ENCODE results near the gene TDO2.
"Not testable (repeated sequence)": the region's sequence is repeated elsewhere in the genome, so short reads cannot be mapped to it uniquely, and the experiment has no call there.

The TDO2 gene

GRCh38 chr4:155889946-155890345 is 13.6 kb upstream of the TDO2 start:
- no peak for TF ChIP-seq CTCF (conservative IDR thresholded peaks at IDR 0.05; ENCODE audit: low read length)
- H3K4me3 ChIP-seq (ENCODE audit: low read length) = no peak overlapping the region
- peak; percentile 53 for DNase-seq (ENCODE audit: low read depth)

GRCh38 chr4:155891058-155891457 is 12.4 kb upstream of the TDO2 start:
- peak; percentile 26 for DNase-seq (ENCODE audit: low read depth)
- no peak for TF ChIP-seq CTCF (conservative IDR thresholded peaks at IDR 0.05; ENCODE audit: low read length)
- no peak overlapping the region for H3K4me3 ChIP-seq (ENCODE audit: low read length)

GRCh38 chr4:155898371-155898770 is 5.1 kb upstream of the TDO2 start:
- H3K4me3 ChIP-seq (ENCODE audit: low read length); DNase-seq (ENCODE audit: low read depth): not testable (repeated sequence)

GRCh38 chr4:155899891-155900290 is 3.6 kb upstream of the TDO2 start:
- DNase-seq (ENCODE audit: low read depth) = no peak
- no peak for TF ChIP-seq CTCF (conservative IDR thresholded peaks at IDR 0.05; ENCODE audit: low read length)
- H3K4me3 ChIP-seq (ENCODE audit: low read length) = no peak overlapping the region

- no peak overlapping the region for H3K4me3 ChIP-seq (ENCODE audit: low read length)
- no peak for TF ChIP-seq CTCF (conservative IDR thresholded peaks at IDR 0.05; ENCODE audit: low read length)
- DNase-seq (ENCODE audit: low read depth) = peak; percentile 51
These were observed 3.1 kb upstream of the TDO2 start for GRCh38 chr4:155900381-155900780.

- H3K4me3 ChIP-seq (ENCODE audit: low read length) = no peak overlapping the region
- TF ChIP-seq CTCF (conservative IDR thresholded peaks at IDR 0.05; ENCODE audit: low read length) = no peak
- no peak for DNase-seq (ENCODE audit: low read depth)
These were observed 2.5 kb upstream of the TDO2 start for GRCh38 chr4:155901013-155901412.

GRCh38 chr4:155904331-155904730 is 835 bp downstream of the TDO2 start:
- H3K4me3 ChIP-seq (ENCODE audit: low read length) = no peak overlapping the region
- DNase-seq (ENCODE audit: low read depth) = no peak
- no peak for TF ChIP-seq CTCF (conservative IDR thresholded peaks at IDR 0.05; ENCODE audit: low read length)
